ENCODE measurements around the gene SNAP23.

- TF ChIP-seq CTCF (IDR thresholded peaks at IDR 0.05) (no peak), POLR2A (IDR thresholded peaks at IDR 0.05) (no peak)
Measured at GRCh38 chr15:42578984-42579537, 83.6 kb downstream of the SNAP23 start.
